HL-60 (cell line): ENCODE data around the gene MIDN.

Experiments used
- POLR2AphosphoS5 ChIP-seq: IDR thresholded peaks from 2 replicates; pipeline ENCODE4 v1.6.1; 2012; ENCODE audit warnings: low read depth
- TF ChIP-seq, protein P1 (sequence below): IDR thresholded peaks from 2 replicates; pipeline ENCODE4 v1.6.1; 2012; ENCODE audit warnings: low read depth; ENCODE audit not compliant: insufficient replicate concordance
- TF ChIP-seq, protein P2 (sequence below): IDR thresholded peaks from one replicate; pipeline ENCODE4 v1.5.1; 2011; ENCODE audit warnings: low read length, control low read depth, inconsistent platforms; ENCODE audit not compliant: insufficient read depth

DNA sequence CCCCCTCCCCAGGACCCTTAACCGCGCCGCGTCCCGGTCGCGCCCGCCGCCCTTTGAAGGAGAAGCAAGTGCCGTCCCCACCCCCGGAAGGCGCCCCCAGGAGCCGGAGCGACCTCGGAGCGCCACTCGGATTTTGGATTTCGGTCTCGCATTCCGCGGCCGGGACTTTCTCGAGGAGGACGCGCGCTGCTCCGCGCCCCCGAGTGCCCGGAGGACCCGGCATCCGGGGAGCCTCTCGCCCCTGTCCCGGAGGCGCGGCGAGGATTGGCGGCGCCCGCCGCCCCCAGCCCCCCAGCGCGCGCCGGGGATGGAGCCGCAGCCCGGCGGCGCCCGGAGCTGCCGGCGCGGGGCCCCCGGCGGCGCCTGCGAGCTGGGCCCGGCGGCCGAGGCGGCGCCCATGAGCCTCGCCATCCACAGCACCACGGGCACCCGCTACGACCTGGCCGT, 1.6 kb downstream of the MIDN start:
- TF ChIP-seq, protein P1, sequence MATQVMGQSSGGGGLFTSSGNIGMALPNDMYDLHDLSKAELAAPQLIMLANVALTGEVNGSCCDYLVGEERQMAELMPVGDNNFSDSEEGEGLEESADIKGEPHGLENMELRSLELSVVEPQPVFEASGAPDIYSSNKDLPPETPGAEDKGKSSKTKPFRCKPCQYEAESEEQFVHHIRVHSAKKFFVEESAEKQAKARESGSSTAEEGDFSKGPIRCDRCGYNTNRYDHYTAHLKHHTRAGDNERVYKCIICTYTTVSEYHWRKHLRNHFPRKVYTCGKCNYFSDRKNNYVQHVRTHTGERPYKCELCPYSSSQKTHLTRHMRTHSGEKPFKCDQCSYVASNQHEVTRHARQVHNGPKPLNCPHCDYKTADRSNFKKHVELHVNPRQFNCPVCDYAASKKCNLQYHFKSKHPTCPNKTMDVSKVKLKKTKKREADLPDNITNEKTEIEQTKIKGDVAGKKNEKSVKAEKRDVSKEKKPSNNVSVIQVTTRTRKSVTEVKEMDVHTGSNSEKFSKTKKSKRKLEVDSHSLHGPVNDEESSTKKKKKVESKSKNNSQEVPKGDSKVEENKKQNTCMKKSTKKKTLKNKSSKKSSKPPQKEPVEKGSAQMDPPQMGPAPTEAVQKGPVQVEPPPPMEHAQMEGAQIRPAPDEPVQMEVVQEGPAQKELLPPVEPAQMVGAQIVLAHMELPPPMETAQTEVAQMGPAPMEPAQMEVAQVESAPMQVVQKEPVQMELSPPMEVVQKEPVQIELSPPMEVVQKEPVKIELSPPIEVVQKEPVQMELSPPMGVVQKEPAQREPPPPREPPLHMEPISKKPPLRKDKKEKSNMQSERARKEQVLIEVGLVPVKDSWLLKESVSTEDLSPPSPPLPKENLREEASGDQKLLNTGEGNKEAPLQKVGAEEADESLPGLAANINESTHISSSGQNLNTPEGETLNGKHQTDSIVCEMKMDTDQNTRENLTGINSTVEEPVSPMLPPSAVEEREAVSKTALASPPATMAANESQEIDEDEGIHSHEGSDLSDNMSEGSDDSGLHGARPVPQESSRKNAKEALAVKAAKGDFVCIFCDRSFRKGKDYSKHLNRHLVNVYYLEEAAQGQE: no peak
- TF ChIP-seq, protein P2, sequence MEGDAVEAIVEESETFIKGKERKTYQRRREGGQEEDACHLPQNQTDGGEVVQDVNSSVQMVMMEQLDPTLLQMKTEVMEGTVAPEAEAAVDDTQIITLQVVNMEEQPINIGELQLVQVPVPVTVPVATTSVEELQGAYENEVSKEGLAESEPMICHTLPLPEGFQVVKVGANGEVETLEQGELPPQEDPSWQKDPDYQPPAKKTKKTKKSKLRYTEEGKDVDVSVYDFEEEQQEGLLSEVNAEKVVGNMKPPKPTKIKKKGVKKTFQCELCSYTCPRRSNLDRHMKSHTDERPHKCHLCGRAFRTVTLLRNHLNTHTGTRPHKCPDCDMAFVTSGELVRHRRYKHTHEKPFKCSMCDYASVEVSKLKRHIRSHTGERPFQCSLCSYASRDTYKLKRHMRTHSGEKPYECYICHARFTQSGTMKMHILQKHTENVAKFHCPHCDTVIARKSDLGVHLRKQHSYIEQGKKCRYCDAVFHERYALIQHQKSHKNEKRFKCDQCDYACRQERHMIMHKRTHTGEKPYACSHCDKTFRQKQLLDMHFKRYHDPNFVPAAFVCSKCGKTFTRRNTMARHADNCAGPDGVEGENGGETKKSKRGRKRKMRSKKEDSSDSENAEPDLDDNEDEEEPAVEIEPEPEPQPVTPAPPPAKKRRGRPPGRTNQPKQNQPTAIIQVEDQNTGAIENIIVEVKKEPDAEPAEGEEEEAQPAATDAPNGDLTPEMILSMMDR: no peak
- TF ChIP-seq POLR2AphosphoS5: no peak
